Measurements from ENCODE around the gene COA1.

- TF ChIP-seq EP300 (IDR thresholded peaks at IDR 0.05) (no peak), POLR2AphosphoS5 (IDR thresholded peaks at IDR 0.05) (no peak), POLR2A (IDR thresholded peaks at IDR 0.05) (no peak)
- TF ChIP-seq, protein P1, sequence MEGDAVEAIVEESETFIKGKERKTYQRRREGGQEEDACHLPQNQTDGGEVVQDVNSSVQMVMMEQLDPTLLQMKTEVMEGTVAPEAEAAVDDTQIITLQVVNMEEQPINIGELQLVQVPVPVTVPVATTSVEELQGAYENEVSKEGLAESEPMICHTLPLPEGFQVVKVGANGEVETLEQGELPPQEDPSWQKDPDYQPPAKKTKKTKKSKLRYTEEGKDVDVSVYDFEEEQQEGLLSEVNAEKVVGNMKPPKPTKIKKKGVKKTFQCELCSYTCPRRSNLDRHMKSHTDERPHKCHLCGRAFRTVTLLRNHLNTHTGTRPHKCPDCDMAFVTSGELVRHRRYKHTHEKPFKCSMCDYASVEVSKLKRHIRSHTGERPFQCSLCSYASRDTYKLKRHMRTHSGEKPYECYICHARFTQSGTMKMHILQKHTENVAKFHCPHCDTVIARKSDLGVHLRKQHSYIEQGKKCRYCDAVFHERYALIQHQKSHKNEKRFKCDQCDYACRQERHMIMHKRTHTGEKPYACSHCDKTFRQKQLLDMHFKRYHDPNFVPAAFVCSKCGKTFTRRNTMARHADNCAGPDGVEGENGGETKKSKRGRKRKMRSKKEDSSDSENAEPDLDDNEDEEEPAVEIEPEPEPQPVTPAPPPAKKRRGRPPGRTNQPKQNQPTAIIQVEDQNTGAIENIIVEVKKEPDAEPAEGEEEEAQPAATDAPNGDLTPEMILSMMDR (IDR thresholded peaks at IDR 0.05) = no peak
Observed at GRCh38 chr7:43616977-43617376, 112.3 kb downstream of the COA1 start.

Data from gastroesophageal sphincter (tissue), 3 donors.